Left ventricle myocardium inferior (tissue), 1 donor: ENCODE data around the gene EXOC4. TPM values are rescaled to one million over a fixed set of nuclear protein-coding genes. Genes with fewer than 3 reads are reported as not detected.

Source experiments
- DNase-seq: peaks from one replicate; pipeline ENCODE4 v3.0.0-alpha.2; 2020
- H3K27ac ChIP-seq: fragments of 200-600 bp; replicated peaks from 2 replicates; pipeline ENCODE4 v1.8.0; 2021
- H3K27me3 ChIP-seq: fragments of 200-600 bp; 2 replicates; pipeline ENCODE4 v1.8.0; 2021; ENCODE audit warnings: low read depth
- H3K36me3 ChIP-seq: fragments of 200-600 bp; 2 replicates; pipeline ENCODE4 v1.8.0; 2021
- H3K4me1 ChIP-seq: fragments of 200-600 bp; 2 replicates; pipeline ENCODE4 v1.8.0; 2021
- H3K4me3 ChIP-seq: fragments of 200-600 bp; 2 replicates; pipeline ENCODE4 v1.8.0; 2021; ENCODE audit warnings: mild to moderate bottlenecking, moderate library complexity
- H3K9me3 ChIP-seq: fragments of 200-600 bp; replicated peaks from 2 replicates; pipeline ENCODE4 v1.8.0; 2021
- CTCF ChIP-seq: fragments of 200-600 bp; IDR thresholded peaks from 2 replicates; pipeline ENCODE4 v1.8.0; 2021; ENCODE audit warnings: antibody characterized with exemption, mild to moderate bottlenecking, borderline replicate concordance
- intact Hi-C: fragments of 100-400 bp; cut with micrococcal nuclease; formaldehyde crosslinking; loops from one replicate; pipeline ENCODE4 v1.11.0; 2022
- total RNA-seq: library from RNA; stranded (reverse); fragmentation: NEBNext Ultra II Directional; extraction: Animal tissue kit (Norgen Biotek cat#: 25700); gene quantifications from one replicate; pipeline ENCODE4 v1.2.1, GENCODE V29; 2021
- donor health status: DM: no; HTN: yes; CAD: no; lungs with severe emphysema.

EXOC4 gene
- total RNA-seq, 1 donor from 2014 or later: 33.8 TPM

GRCh38 chr7:133735222-133735621, 482.3 kb downstream of the EXOC4 start:
- no peaks in the 10 kb centered on the region for H3K27me3 ChIP-seq
- no peak overlapping the region for H3K27ac ChIP-seq
- DNase-seq: no peak
- no peaks in the 10 kb centered on the region for H3K36me3 ChIP-seq
- no peaks in the 10 kb centered on the region for H3K4me1 ChIP-seq
- H3K4me3 ChIP-seq: no peak overlapping the region
- intact Hi-C loops: no loop called here
- H3K9me3 ChIP-seq: no peaks in the 10 kb centered on the region
- no peak for TF ChIP-seq CTCF

GRCh38 chr7:133739817-133740216, 486.9 kb downstream of the EXOC4 start:
- no peak for DNase-seq
- no peak for TF ChIP-seq CTCF
- no peak overlapping the region for H3K27ac ChIP-seq
- no peak overlapping the region for H3K4me3 ChIP-seq
- no peaks in the 10 kb centered on the region for H3K4me1 ChIP-seq
- no peaks in the 10 kb centered on the region for H3K36me3 ChIP-seq
- H3K27me3 ChIP-seq: no peaks in the 10 kb centered on the region
- H3K9me3 ChIP-seq: no peaks in the 10 kb centered on the region
- intact Hi-C loops: no loop called here

GRCh38 chr7:133741078-133741477, 488.2 kb downstream of the EXOC4 start:
- Histone ChIP-seq H3K9me3 (no peaks in the 10 kb centered on the region), H3K27ac (no peak overlapping the region), H3K36me3 (no peaks in the 10 kb centered on the region), H3K4me3 (no peak overlapping the region), H3K27me3 (no peaks in the 10 kb centered on the region), H3K4me1 (no peaks in the 10 kb centered on the region)
- intact Hi-C loops: no loop called here
- DNase-seq: no peak
- TF ChIP-seq CTCF: no peak

- no peaks in the 10 kb centered on the region for H3K27me3 ChIP-seq
- DNase-seq: no peak
- H3K27ac ChIP-seq: no peak overlapping the region
- H3K4me1 ChIP-seq: no peaks in the 10 kb centered on the region
- no peaks in the 10 kb centered on the region for H3K36me3 ChIP-seq
- no peak for TF ChIP-seq CTCF
- no peak overlapping the region for H3K4me3 ChIP-seq
- H3K9me3 ChIP-seq: no peaks in the 10 kb centered on the region
- intact Hi-C loops: no loop called here
These were observed 488.8 kb downstream of the EXOC4 start for GRCh38 chr7:133741703-133742102.

- Histone ChIP-seq H3K27me3 (no peaks in the 10 kb centered on the region), H3K27ac (no peak overlapping the region), H3K4me3 (no peak overlapping the region), H3K36me3 (no peaks in the 10 kb centered on the region), H3K4me1 (no peaks in the 10 kb centered on the region), H3K9me3 (no peaks in the 10 kb centered on the region)
- no peak for DNase-seq
- intact Hi-C loops: no loop called here
- peak; percentile 46 for TF ChIP-seq CTCF
These were observed 490.0 kb downstream of the EXOC4 start for GRCh38 chr7:133742709-133743538.
